ENCODE measurements around the gene PAIP2B. TPM values are rescaled to one million over a fixed set of nuclear protein-coding genes. Genes with fewer than 3 reads are reported as not detected.

PAIP2B gene
- polyA plus RNA-seq, 3 donors, result 0.08 to 0.20 (median 0.17) TPM

DNA sequence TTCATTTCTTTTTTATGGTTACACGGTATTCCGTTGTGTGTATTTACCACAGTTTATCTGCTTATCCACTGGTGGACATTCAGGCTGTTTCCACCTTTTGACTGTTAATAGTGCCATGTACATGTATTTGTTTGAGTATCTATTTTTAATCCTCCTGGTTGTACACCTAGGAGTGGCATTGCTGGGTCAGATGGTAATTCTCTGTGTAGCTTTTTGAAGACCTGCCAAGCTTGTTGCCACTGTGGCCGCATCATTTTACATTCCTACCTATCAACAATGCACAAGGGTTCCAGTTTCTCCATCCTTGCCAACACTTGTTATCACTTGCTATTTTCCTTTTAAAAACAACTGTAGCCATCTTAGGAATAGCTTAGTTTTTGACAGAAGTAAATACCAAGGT is 83.1 kb downstream of the PAIP2B start:
- no peaks in the 10 kb centered on the region for H3K9me3 ChIP-seq (replicated peaks in 1 of 2; ENCODE audit: control insufficient read depth in 1 of 2, insufficient read depth in 1 of 2, low read length in 2 of 2)
- H3K4me3 ChIP-seq (replicated peaks in 1 of 3; ENCODE audit: low read depth in 2 of 3, low read length in 3 of 3), result no peak overlapping the region
- Mint-ChIP-seq H3K4me3 (no peak overlapping the region), H3K9me3 (no peaks in the 10 kb centered on the region), H3K27me3 (ENCODE audit: low read depth in 3 of 3) (no peaks in the 10 kb centered on the region), H3K36me3 (peaks cover 87 to 98% of the 10 kb centered on the region in 2 donors), H3K27ac (peak overlapping the region in 1 of 7 donors; percentile 12), H3K4me1 (no peaks in the 10 kb centered on the region)
- TF ChIP-seq, protein P1, sequence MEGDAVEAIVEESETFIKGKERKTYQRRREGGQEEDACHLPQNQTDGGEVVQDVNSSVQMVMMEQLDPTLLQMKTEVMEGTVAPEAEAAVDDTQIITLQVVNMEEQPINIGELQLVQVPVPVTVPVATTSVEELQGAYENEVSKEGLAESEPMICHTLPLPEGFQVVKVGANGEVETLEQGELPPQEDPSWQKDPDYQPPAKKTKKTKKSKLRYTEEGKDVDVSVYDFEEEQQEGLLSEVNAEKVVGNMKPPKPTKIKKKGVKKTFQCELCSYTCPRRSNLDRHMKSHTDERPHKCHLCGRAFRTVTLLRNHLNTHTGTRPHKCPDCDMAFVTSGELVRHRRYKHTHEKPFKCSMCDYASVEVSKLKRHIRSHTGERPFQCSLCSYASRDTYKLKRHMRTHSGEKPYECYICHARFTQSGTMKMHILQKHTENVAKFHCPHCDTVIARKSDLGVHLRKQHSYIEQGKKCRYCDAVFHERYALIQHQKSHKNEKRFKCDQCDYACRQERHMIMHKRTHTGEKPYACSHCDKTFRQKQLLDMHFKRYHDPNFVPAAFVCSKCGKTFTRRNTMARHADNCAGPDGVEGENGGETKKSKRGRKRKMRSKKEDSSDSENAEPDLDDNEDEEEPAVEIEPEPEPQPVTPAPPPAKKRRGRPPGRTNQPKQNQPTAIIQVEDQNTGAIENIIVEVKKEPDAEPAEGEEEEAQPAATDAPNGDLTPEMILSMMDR (IDR thresholded peaks at IDR 0.05), result no peak
- H3K79me2 ChIP-seq (ENCODE audit: insufficient read depth, low read length), result no peaks in the 10 kb centered on the region
- H3K27ac ChIP-seq (ENCODE audit: low read depth in 1 of 2, low read length in 2 of 2), result no peak overlapping the region
- H3K27me3 ChIP-seq (ENCODE audit: control insufficient read depth in 2 of 2, insufficient read depth in 2 of 2, low read length in 2 of 2), result no peaks in the 10 kb centered on the region
- H3K36me3 ChIP-seq (replicated peaks in 1 of 2; ENCODE audit: control insufficient read depth in 1 of 2, insufficient read depth in 2 of 2, low read length in 2 of 2), result peaks cover 95 to 100% of the 10 kb centered on the region in 2 donors
- H4K20me1 ChIP-seq (ENCODE audit: insufficient read depth, low read length), result peaks cover 4% of the 10 kb centered on the region
- H3K4me2 ChIP-seq (replicated peaks; ENCODE audit: extremely low read depth, low read length, poor library complexity, severe bottlenecking), result no peak overlapping the region
- no peaks in the 10 kb centered on the region for H3K4me1 ChIP-seq (ENCODE audit: control insufficient read depth in 1 of 2, insufficient read depth in 2 of 2, low read length in 2 of 2)
- no CpG with 5 or more reads among the region's 3 CpGs for whole genome bisulfite sequencing (ENCODE audit: insufficient coverage)
- no peak for DNase-seq
- intact Hi-C loops (cut with micrococcal nuclease), result no loop called here
- H3K9ac ChIP-seq (ENCODE audit: insufficient read depth, low read length, poor library complexity, severe bottlenecking), result no peak overlapping the region
- no peak overlapping the region for H2AFZ ChIP-seq (ENCODE audit: insufficient read depth, low read depth, low read length, poor library complexity, severe bottlenecking)

DNA sequence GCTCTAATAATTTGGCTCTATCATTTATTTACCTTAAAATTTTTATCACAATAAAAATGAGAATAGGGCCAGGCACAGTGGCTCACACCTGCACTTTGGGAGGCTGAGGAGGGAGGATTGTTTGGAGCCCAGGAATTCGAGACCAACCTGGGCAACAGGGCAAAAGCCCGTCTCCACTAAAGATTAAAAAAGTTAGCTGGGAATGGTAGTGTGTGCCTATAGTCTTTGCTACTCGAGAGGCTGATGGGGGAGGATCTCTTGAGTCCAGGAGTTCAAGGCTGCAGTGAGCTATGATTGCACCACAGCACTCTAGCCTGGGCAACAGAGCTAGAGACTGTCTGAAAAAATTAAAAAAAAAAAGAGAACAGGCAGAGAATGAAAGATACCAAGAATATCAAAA is 90.7 kb downstream of the PAIP2B start:
- H3K79me2 ChIP-seq (ENCODE audit: insufficient read depth, low read length), result peaks cover 22% of the 10 kb centered on the region
- peaks cover 4% of the 10 kb centered on the region for H4K20me1 ChIP-seq (ENCODE audit: insufficient read depth, low read length)
- H3K4me2 ChIP-seq (replicated peaks; ENCODE audit: extremely low read depth, low read length, poor library complexity, severe bottlenecking), result no peak overlapping the region
- H3K4me3 ChIP-seq (replicated peaks in 1 of 3; ENCODE audit: low read depth in 2 of 3, low read length in 3 of 3), result no peak overlapping the region
- peaks cover 69 to 88% of the 10 kb centered on the region in 2 donors for H3K36me3 ChIP-seq (replicated peaks in 1 of 2; ENCODE audit: control insufficient read depth in 1 of 2, insufficient read depth in 2 of 2, low read length in 2 of 2)
- TF ChIP-seq, protein P1 (IDR thresholded peaks at IDR 0.05), result no peak
- H3K36me3 Mint-ChIP-seq, result peaks cover 57 to 67% of the 10 kb centered on the region in 2 donors
- H3K27me3 ChIP-seq (ENCODE audit: control insufficient read depth in 2 of 2, insufficient read depth in 2 of 2, low read length in 2 of 2), result no peaks in the 10 kb centered on the region
- no peak overlapping the region for H3K27ac Mint-ChIP-seq
- H3K9me3 Mint-ChIP-seq, result no peaks in the 10 kb centered on the region
- DNase-seq, result no peak
- intact Hi-C loops (cut with micrococcal nuclease), result no loop called here
- H3K9me3 ChIP-seq (replicated peaks in 1 of 2; ENCODE audit: control insufficient read depth in 1 of 2, insufficient read depth in 1 of 2, low read length in 2 of 2), result no peaks in the 10 kb centered on the region
- 100% methylated on average over 1 of the region's 3 CpGs for WGBS (ENCODE audit: insufficient coverage)
- no peak overlapping the region for H3K9ac ChIP-seq (ENCODE audit: insufficient read depth, low read length, poor library complexity, severe bottlenecking)
- no peaks in the 10 kb centered on the region for H3K4me1 Mint-ChIP-seq
- peaks cover 0 to 2% (median 0%) of the 10 kb centered on the region in 3 donors for H3K27me3 Mint-ChIP-seq (ENCODE audit: low read depth in 3 of 3)
- peaks cover 3 to 14% of the 10 kb centered on the region in 2 donors for H3K4me1 ChIP-seq (ENCODE audit: control insufficient read depth in 1 of 2, insufficient read depth in 2 of 2, low read length in 2 of 2)
- no peak overlapping the region for H3K27ac ChIP-seq (ENCODE audit: low read depth in 1 of 2, low read length in 2 of 2)
- H3K4me3 Mint-ChIP-seq, result no peak overlapping the region
- no peak overlapping the region for H2AFZ ChIP-seq (ENCODE audit: insufficient read depth, low read depth, low read length, poor library complexity, severe bottlenecking)

All from CD14-positive monocyte (primary cell).